Neuronal stem cell (in vitro differentiated cells): ENCODE measurements around the gene RBBP8NL.

Experiments
- DNase-seq: peaks from one replicate; pipeline ENCODE4 v3.0.0-alpha.2; 2013; ENCODE audit warnings: low spot score
- H2AFZ ChIP-seq: one replicate; pipeline ENCODE4 v1.6.1; 2013; ENCODE audit warnings: mild to moderate bottlenecking, low read length, inconsistent platforms
- H2AK5ac ChIP-seq: 2 replicates; pipeline ENCODE4 v1.6.1; 2013; ENCODE audit warnings: low read depth, mild to moderate bottlenecking, inconsistent platforms, low read length, moderate library complexity, mixed read lengths
- H2BK120ac ChIP-seq: 2 replicates; pipeline ENCODE4 v1.6.1; 2013; ENCODE audit warnings: low read depth, mild to moderate bottlenecking, inconsistent platforms, low read length, moderate library complexity, mixed read lengths
- H2BK12ac ChIP-seq: one replicate; pipeline ENCODE4 v1.6.1; 2013; ENCODE audit warnings: low read length, inconsistent platforms
- H2BK15ac ChIP-seq: 2 replicates; pipeline ENCODE4 v1.6.1; 2013; ENCODE audit warnings: mild to moderate bottlenecking, low read length, inconsistent platforms, mixed read lengths
- H2BK5ac ChIP-seq: one replicate; pipeline ENCODE4 v1.6.1; 2013; ENCODE audit warnings: inconsistent platforms, mild to moderate bottlenecking, low read length, moderate library complexity
- H3K14ac ChIP-seq: one replicate; pipeline ENCODE4 v1.6.1; 2013; ENCODE audit warnings: low read length, inconsistent platforms
- H3K18ac ChIP-seq: 2 replicates; pipeline ENCODE4 v1.6.1; 2013; ENCODE audit warnings: low read length, inconsistent platforms
- H3K23ac ChIP-seq: 2 replicates; pipeline ENCODE4 v1.6.1; 2013; ENCODE audit warnings: low read depth, mild to moderate bottlenecking, mixed read lengths, low read length, inconsistent platforms; ENCODE audit not compliant: poor library complexity
- H3K27ac ChIP-seq: replicated peaks from 3 replicates; pipeline ENCODE4 v1.5.1; 2013; ENCODE audit warnings: low read length, inconsistent platforms
- H3K27me3 ChIP-seq, 3 experiments: 2 replicates each; pipeline ENCODE4 v1.6.1; 2013; ENCODE audit warnings: low read length in 3 of 3, mild to moderate bottlenecking in 2 of 3, inconsistent platforms in 1 of 3, low read depth in 1 of 3, mixed read lengths in 1 of 3, moderate library complexity in 1 of 3; ENCODE audit not compliant: control insufficient read depth in 3 of 3, insufficient read depth in 3 of 3
- H3K36me3 ChIP-seq, 2 donors: replicated peaks in 1 of 2; 2 replicates each; pipeline ENCODE4 v1.6.1; 2013; ENCODE audit warnings: low read length in 2 of 2; ENCODE audit not compliant: control insufficient read depth in 2 of 2, insufficient read depth in 2 of 2
- H3K4ac ChIP-seq: 2 replicates; pipeline ENCODE4 v1.6.1; 2013; ENCODE audit warnings: inconsistent platforms, mild to moderate bottlenecking, low read length, moderate library complexity
- H3K4me1 ChIP-seq, 2 donors: 1 replicate in 1 of 2; 2 replicates in 1 of 2; pipeline ENCODE4 v1.6.1; 2013; ENCODE audit warnings: low read length in 2 of 2, low read depth in 1 of 2; ENCODE audit not compliant: control insufficient read depth in 2 of 2, insufficient read depth in 1 of 2
- H3K4me2 ChIP-seq: one replicate; pipeline ENCODE4 v1.6.1; 2013; ENCODE audit warnings: mild to moderate bottlenecking, low read length, inconsistent platforms; ENCODE audit not compliant: insufficient read depth, poor library complexity, severe bottlenecking
- H3K4me3 ChIP-seq, 2 donors: 2 replicates each; pipeline ENCODE4 v1.5.1; 2013; ENCODE audit warnings: low read length in 2 of 2, mild to moderate bottlenecking in 2 of 2, inconsistent platforms in 1 of 2, moderate library complexity in 1 of 2
- H3K79me1 ChIP-seq: one replicate; pipeline ENCODE4 v1.6.1; 2013; ENCODE audit warnings: low read depth, mild to moderate bottlenecking, inconsistent platforms, low read length, moderate library complexity
- H3K9ac ChIP-seq: one replicate; pipeline ENCODE4 v1.6.1; 2013; ENCODE audit warnings: mild to moderate bottlenecking, low read depth, low read length, inconsistent platforms; ENCODE audit not compliant: poor library complexity
- H3K9me3 ChIP-seq, 2 donors: replicated peaks in 1 of 2; 2 replicates each; pipeline versions ENCODE3 to v1.6.1; 2013; ENCODE audit warnings: low read length in 2 of 2, mild to moderate bottlenecking in 2 of 2, inconsistent platforms in 1 of 2, low read depth in 1 of 2, mixed read lengths in 1 of 2, moderate library complexity in 1 of 2; ENCODE audit not compliant: control insufficient read depth in 2 of 2, insufficient read depth in 1 of 2
- H4K8ac ChIP-seq: one replicate; pipeline ENCODE4 v1.6.1; 2013; ENCODE audit warnings: low read depth, mild to moderate bottlenecking, inconsistent platforms, low read length, moderate library complexity
- H4K91ac ChIP-seq: one replicate; pipeline ENCODE4 v1.6.1; 2013; ENCODE audit warnings: low read length, low read depth, mild to moderate bottlenecking, inconsistent platforms; ENCODE audit not compliant: poor library complexity
- WGBS, 2 donors: extraction: QIAGEN DNeasy Blood & Tissue Kit; methylation state at CpG; one replicate each; pipeline ENCODE4 v1.1.7; 2013; ENCODE audit warnings: missing lambda C conversion rate in 2 of 2, mixed read lengths in 1 of 2; ENCODE audit not compliant: insufficient read length in 2 of 2, insufficient replicate concordance in 1 of 2; ENCODE audit errors: extremely low coverage in 2 of 2; 5-methylcytosine and 5-hydroxymethylcytosine counted together

Gene RBBP8NL

GRCh38 chr20:62449951-62450691 is 22.8 kb upstream of the RBBP8NL start:
- peaks cover 9 to 19% of the 10 kb centered on the region in 2 donors for H3K4me1 ChIP-seq

GRCh38 chr20:62448788-62449187 is 21.4 kb upstream of the RBBP8NL start:
- H3K4me1 ChIP-seq: peaks cover 9 to 17% of the 10 kb centered on the region in 2 donors
- H2BK120ac ChIP-seq: no peak overlapping the region
- H3K4me2 ChIP-seq: no peak overlapping the region
- H3K4ac ChIP-seq: peak overlapping the region; percentile 38
- no CpG with 5 or more reads among the region's 14 CpGs for WGBS, 2 donors
- H3K9me3 ChIP-seq: no peaks in the 10 kb centered on the region
- no peak overlapping the region for H3K27ac ChIP-seq
- no peaks in the 10 kb centered on the region for H3K36me3 ChIP-seq
- no peak overlapping the region for H2BK12ac ChIP-seq
- peak overlapping the region; percentile 38 for H2BK15ac ChIP-seq
- no peak overlapping the region for H4K8ac ChIP-seq
- H2AK5ac ChIP-seq: peak overlapping the region; percentile 99
- DNase-seq: peak; percentile 33
- H2BK5ac ChIP-seq: peak overlapping the region; percentile 69
- peaks cover 0 to 33% (median 0%) of the 10 kb centered on the region in 3 experiments for H3K27me3 ChIP-seq
- no peak overlapping the region for H3K23ac ChIP-seq
- H2AFZ ChIP-seq: peak overlapping the region; percentile 21
- H4K91ac ChIP-seq: no peak overlapping the region
- H3K14ac ChIP-seq: peak overlapping the region; percentile 84
- peak overlapping the region; percentile 90 for H3K18ac ChIP-seq
- H3K4me3 ChIP-seq: no peak overlapping the region
- H3K9ac ChIP-seq: no peak overlapping the region
- H3K79me1 ChIP-seq: no peaks in the 10 kb centered on the region

More at GRCh38 chr20:62449951-62450691, 22.8 kb upstream of the RBBP8NL start:
- H2AFZ ChIP-seq: no peak overlapping the region
- H3K9ac ChIP-seq: peak overlapping the region; percentile 21
- peak overlapping the region; percentile 80 for H3K18ac ChIP-seq
- no peak overlapping the region for H3K4me2 ChIP-seq
- H4K91ac ChIP-seq: peak overlapping the region; percentile 72
- H2BK12ac ChIP-seq: peak overlapping the region; percentile 94
- no peaks in the 10 kb centered on the region for H3K79me1 ChIP-seq
- no peak overlapping the region for H2BK5ac ChIP-seq
- peak overlapping the region; percentile 96 for H3K23ac ChIP-seq
- no CpG with 5 or more reads among the region's 24 CpGs for WGBS, 2 donors
- no peaks in the 10 kb centered on the region for H3K36me3 ChIP-seq
- H3K4ac ChIP-seq: no peak overlapping the region
- no peak overlapping the region for H3K14ac ChIP-seq
- H2AK5ac ChIP-seq: peak overlapping the region; percentile 99
- no peak overlapping the region for H3K27ac ChIP-seq
- H2BK15ac ChIP-seq: peak overlapping the region; percentile 93
- no peak overlapping the region for H3K4me3 ChIP-seq
- peak overlapping the region; percentile 94 for H2BK120ac ChIP-seq
- peaks cover 0 to 40% (median 0%) of the 10 kb centered on the region in 3 experiments for H3K27me3 ChIP-seq
- H4K8ac ChIP-seq: peak overlapping the region; percentile 65
- H3K9me3 ChIP-seq: no peaks in the 10 kb centered on the region
- no peak for DNase-seq

- DNase-seq: no peak
- H3K4me1 ChIP-seq: peaks cover 9 to 17% of the 10 kb centered on the region in 2 donors
- WGBS, 2 donors: no CpG with 5 or more reads among the region's 10 CpGs
Measured at GRCh38 chr20:62448038-62448437, 20.7 kb upstream of the RBBP8NL start.

More at GRCh38 chr20:62448038-62448437, 20.7 kb upstream of the RBBP8NL start:
- Histone ChIP-seq H3K4ac (no peak overlapping the region), H3K14ac (peak overlapping the region; percentile 58), H4K8ac (no peak overlapping the region), H2BK12ac (peak overlapping the region; percentile 73), H3K9ac (no peak overlapping the region), H3K27me3 (peaks cover 0 to 27% (median 0%) of the 10 kb centered on the region in 3 experiments), H3K79me1 (no peaks in the 10 kb centered on the region), H2BK15ac (peak overlapping the region; percentile 87), H3K36me3 (no peaks in the 10 kb centered on the region), H4K91ac (no peak overlapping the region), H3K4me3 (no peak overlapping the region), H3K27ac (no peak overlapping the region), H2BK120ac (no peak overlapping the region), H2BK5ac (peak overlapping the region; percentile 69), H2AFZ (no peak overlapping the region), H3K18ac (peak overlapping the region; percentile 90), H3K9me3 (no peaks in the 10 kb centered on the region), H3K23ac (no peak overlapping the region), H2AK5ac (peak overlapping the region; percentile 99), H3K4me2 (no peak overlapping the region)
